Thoracic aorta (tissue), 2 donors: Measurements from ENCODE around the gene EIF4G3. TPM values are rescaled to one million over a fixed set of nuclear protein-coding genes. Genes with fewer than 3 reads are reported as not detected.

ENCODE experiments used
- ATAC-seq: fragments of 150-250 bp; one replicate; pipeline ENCODE4 v1.8.0; 2017; ENCODE audit warnings: low read depth; ENCODE audit not compliant: insufficient number of reproducible peaks, low FRiP score
- DNase-seq: peaks from one replicate; pipeline ENCODE4 v3.0.0-alpha.2; 2020; ENCODE audit warnings: low spot score
- H3K27ac ChIP-seq, 2 donors: fragments of 200-600 bp; sonication (generic); 1 replicate in 1 of 2; 2 replicates in 1 of 2; pipeline ENCODE4 v1.5.1; 2016; ENCODE audit warnings: mild to moderate bottlenecking in 2 of 2, moderate library complexity in 2 of 2
- H3K27me3 ChIP-seq: fragments of 200-600 bp; sonication (generic); replicated peaks from 2 replicates; pipeline ENCODE4 v1.6.0; 2016; ENCODE audit warnings: mild to moderate bottlenecking; ENCODE audit not compliant: insufficient read depth
- H3K36me3 ChIP-seq: fragments of 200-600 bp; sonication (generic); one replicate; pipeline ENCODE4 v1.5.1; 2016
- H3K4me1 ChIP-seq, 2 donors: fragments of 200-600 bp; sonication (generic); 1 replicate in 1 of 2; 2 replicates in 1 of 2; pipeline versions ENCODE4 v1.5.1 to v1.6.0; 2016; ENCODE audit warnings: low read depth in 2 of 2, mild to moderate bottlenecking in 1 of 2; ENCODE audit not compliant: control insufficient read depth in 1 of 2
- H3K4me3 ChIP-seq: fragments of 200-600 bp; sonication (generic); 2 replicates; pipeline ENCODE4 v1.5.1; 2016; ENCODE audit warnings: mild to moderate bottlenecking
- H3K9me3 ChIP-seq: fragments of 200-600 bp; sonication (generic); 2 replicates; pipeline ENCODE4 v1.5.1; 2016
- CTCF ChIP-seq: fragments of 200-600 bp; sonication (generic); IDR thresholded peaks from one replicate; pipeline ENCODE4 v1.5.1; 2019; ENCODE audit warnings: antibody characterized with exemption
- total RNA-seq, 2 donors: library from RNA; depleted of rRNA; stranded (reverse); fragments of >200 nt; gene quantifications; one replicate each; pipeline versions ENCODE4 v1.1.0 to v1.2.3, GENCODE V29; 2016

The EIF4G3 gene
- total RNA-seq, 2 donors from 2014 or later, result 43.1 to 54.0 TPM

GRCh38 chr1:21149855-21150432, 26.8 kb downstream of the EIF4G3 start:
- Histone ChIP-seq H3K27me3 (no peaks in the 10 kb centered on the region), H3K36me3 (no peaks in the 10 kb centered on the region), H3K27ac (peak overlapping the region in 1 of 2 donors; percentile 30), H3K4me1 (peaks cover 4 to 24% of the 10 kb centered on the region in 2 donors), H3K4me3 (no peak overlapping the region), H3K9me3 (no peaks in the 10 kb centered on the region)
- DNase-seq (no peak), ATAC-seq (no peak)
- TF ChIP-seq CTCF, result no peak

- no peak for DNase-seq
- H3K4me3 ChIP-seq, result no peak overlapping the region
- ATAC-seq, result no peak
- no peak for TF ChIP-seq CTCF
- H3K27me3 ChIP-seq, result no peaks in the 10 kb centered on the region
- H3K27ac ChIP-seq, result peak overlapping the region in 1 of 2 donors; percentile 30
- no peaks in the 10 kb centered on the region for H3K9me3 ChIP-seq
- H3K4me1 ChIP-seq, result peaks cover 4 to 24% of the 10 kb centered on the region in 2 donors
- no peaks in the 10 kb centered on the region for H3K36me3 ChIP-seq
These were observed 27.3 kb downstream of the EIF4G3 start for GRCh38 chr1:21149430-21149854.

- TF ChIP-seq CTCF, result no peak
- ATAC-seq (no peak), DNase-seq (no peak)
- Histone ChIP-seq H3K27me3 (no peaks in the 10 kb centered on the region), H3K27ac (no peak overlapping the region), H3K4me3 (no peak overlapping the region), H3K9me3 (no peaks in the 10 kb centered on the region), H3K4me1 (peaks cover 3 to 6% of the 10 kb centered on the region in 2 donors), H3K36me3 (no peaks in the 10 kb centered on the region)
These were observed 32.9 kb downstream of the EIF4G3 start for GRCh38 chr1:21143752-21144151.

- H3K27me3 ChIP-seq, result no peaks in the 10 kb centered on the region
- ATAC-seq, result no peak
- no peaks in the 10 kb centered on the region for H3K36me3 ChIP-seq
- no peak for TF ChIP-seq CTCF
- H3K4me1 ChIP-seq, result peaks cover 3 to 6% of the 10 kb centered on the region in 2 donors
- H3K4me3 ChIP-seq, result no peak overlapping the region
- no peak for DNase-seq
- no peaks in the 10 kb centered on the region for H3K9me3 ChIP-seq
- no peak overlapping the region for H3K27ac ChIP-seq
These were observed 33.6 kb downstream of the EIF4G3 start for GRCh38 chr1:21143138-21143537.

- TF ChIP-seq CTCF, result no peak
- Histone ChIP-seq H3K4me1 (peaks cover 3 to 6% of the 10 kb centered on the region in 2 donors), H3K36me3 (no peaks in the 10 kb centered on the region), H3K4me3 (no peak overlapping the region), H3K27me3 (no peaks in the 10 kb centered on the region), H3K9me3 (no peaks in the 10 kb centered on the region), H3K27ac (no peak overlapping the region)
- DNase-seq (no peak), ATAC-seq (no peak)
These were observed 35.7 kb downstream of the EIF4G3 start for GRCh38 chr1:21141030-21141429.
